IMR-90 (cell line): ENCODE data around the gene RNPEPL1.

Source experiments
- BHLHE40 ChIP-seq: fragments of 150-350 bp; IDR thresholded peaks from 2 replicates; pipeline ENCODE4 v1.6.1; 2016; ENCODE audit warnings: mild to moderate bottlenecking, low read depth, low read length
- CEBPB ChIP-seq: IDR thresholded peaks from 2 replicates; pipeline ENCODE4 v1.6.1; 2012; ENCODE audit warnings: low read depth, low read length, improper control_type of control experiment
- FOS ChIP-seq: fragments of 150-350 bp; IDR thresholded peaks from 2 replicates; pipeline ENCODE4 v1.6.1; 2016; ENCODE audit warnings: low read depth, low read length
- MAFK ChIP-seq: IDR thresholded peaks from 2 replicates; pipeline ENCODE4 v1.6.1; 2012; ENCODE audit warnings: low read depth, low read length, improper control_type of control experiment
- MXI1 ChIP-seq: IDR thresholded peaks from 2 replicates; pipeline ENCODE4 v1.6.1; 2012; ENCODE audit warnings: low read depth, mild to moderate bottlenecking, low read length, moderate library complexity, borderline replicate concordance
- NFE2L2 ChIP-seq: fragments of 150-350 bp; IDR thresholded peaks from 2 replicates; pipeline ENCODE4 v1.6.1; 2016; ENCODE audit warnings: low read depth, mild to moderate bottlenecking, low read length
- POLR2A ChIP-seq: IDR thresholded peaks from 2 replicates; pipeline ENCODE4 v1.6.1; 2012; ENCODE audit warnings: mild to moderate bottlenecking, low read depth, low read length
- RAD21 ChIP-seq: IDR thresholded peaks from 2 replicates; pipeline ENCODE4 v1.6.1; 2012; ENCODE audit warnings: low read length, improper control_type of control experiment
- RCOR1 ChIP-seq: IDR thresholded peaks from 2 replicates; pipeline ENCODE4 v1.6.1; 2012; ENCODE audit warnings: mild to moderate bottlenecking, low read length, improper control_type of control experiment; ENCODE audit not compliant: insufficient replicate concordance
- SMC3 ChIP-seq: fragments of 150-350 bp; IDR thresholded peaks from 2 replicates; pipeline ENCODE4 v1.6.1; 2016; ENCODE audit warnings: low read depth, mild to moderate bottlenecking, antibody characterized with exemption, low read length, moderate library complexity
- TF ChIP-seq, protein P1 (sequence below): conservative IDR thresholded peaks from 2 replicates; pipeline ENCODE4 v1.5.1; 2012; ENCODE audit warnings: mild to moderate bottlenecking, low read depth, low read length, improper control_type of control experiment
- TF ChIP-seq, protein P2 (sequence below): fragments of 150-350 bp; IDR thresholded peaks from 2 replicates; pipeline ENCODE4 v1.6.1; 2017; ENCODE audit warnings: mild to moderate bottlenecking, antibody characterized with exemption, low read length, low read depth
- TF ChIP-seq, protein P3 (sequence below): fragments of 150-350 bp; IDR thresholded peaks from 2 replicates; pipeline ENCODE4 v1.6.1; 2016; ENCODE audit warnings: low read depth, mild to moderate bottlenecking, low read length, moderate library complexity, borderline replicate concordance

DNA sequence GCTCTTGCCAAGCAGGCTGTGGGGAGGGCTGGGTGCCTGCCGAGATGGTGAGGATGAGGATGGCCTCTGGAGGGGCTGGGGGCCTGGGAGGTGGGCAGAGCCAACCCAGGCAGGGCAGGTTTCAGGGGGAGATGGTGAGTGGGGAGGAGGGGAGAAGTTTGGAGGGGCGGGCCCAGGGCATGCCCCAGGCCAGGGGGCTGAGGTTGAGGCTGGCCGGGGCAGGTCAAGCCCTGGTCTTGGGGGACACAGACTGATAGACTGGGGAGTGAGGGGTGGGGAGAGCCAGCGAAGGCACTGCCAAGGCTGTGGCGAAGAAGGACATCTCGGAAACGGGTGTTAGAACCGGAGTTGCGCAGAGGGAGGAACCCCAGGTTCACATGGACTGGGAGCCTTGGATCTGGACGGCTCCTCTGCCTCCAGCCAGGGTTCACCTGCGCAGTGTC lies 30.9 kb downstream of the RNPEPL1 start:
- TF ChIP-seq, protein P1, sequence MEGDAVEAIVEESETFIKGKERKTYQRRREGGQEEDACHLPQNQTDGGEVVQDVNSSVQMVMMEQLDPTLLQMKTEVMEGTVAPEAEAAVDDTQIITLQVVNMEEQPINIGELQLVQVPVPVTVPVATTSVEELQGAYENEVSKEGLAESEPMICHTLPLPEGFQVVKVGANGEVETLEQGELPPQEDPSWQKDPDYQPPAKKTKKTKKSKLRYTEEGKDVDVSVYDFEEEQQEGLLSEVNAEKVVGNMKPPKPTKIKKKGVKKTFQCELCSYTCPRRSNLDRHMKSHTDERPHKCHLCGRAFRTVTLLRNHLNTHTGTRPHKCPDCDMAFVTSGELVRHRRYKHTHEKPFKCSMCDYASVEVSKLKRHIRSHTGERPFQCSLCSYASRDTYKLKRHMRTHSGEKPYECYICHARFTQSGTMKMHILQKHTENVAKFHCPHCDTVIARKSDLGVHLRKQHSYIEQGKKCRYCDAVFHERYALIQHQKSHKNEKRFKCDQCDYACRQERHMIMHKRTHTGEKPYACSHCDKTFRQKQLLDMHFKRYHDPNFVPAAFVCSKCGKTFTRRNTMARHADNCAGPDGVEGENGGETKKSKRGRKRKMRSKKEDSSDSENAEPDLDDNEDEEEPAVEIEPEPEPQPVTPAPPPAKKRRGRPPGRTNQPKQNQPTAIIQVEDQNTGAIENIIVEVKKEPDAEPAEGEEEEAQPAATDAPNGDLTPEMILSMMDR = no peak
- TF ChIP-seq FOS (no peak), MXI1 (no peak), SMC3 (no peak), POLR2A (no peak), RAD21 (no peak), MAFK (no peak), BHLHE40 (no peak), CEBPB (no peak), NFE2L2 (no peak), RCOR1 (no peak)
- TF ChIP-seq, protein P2, sequence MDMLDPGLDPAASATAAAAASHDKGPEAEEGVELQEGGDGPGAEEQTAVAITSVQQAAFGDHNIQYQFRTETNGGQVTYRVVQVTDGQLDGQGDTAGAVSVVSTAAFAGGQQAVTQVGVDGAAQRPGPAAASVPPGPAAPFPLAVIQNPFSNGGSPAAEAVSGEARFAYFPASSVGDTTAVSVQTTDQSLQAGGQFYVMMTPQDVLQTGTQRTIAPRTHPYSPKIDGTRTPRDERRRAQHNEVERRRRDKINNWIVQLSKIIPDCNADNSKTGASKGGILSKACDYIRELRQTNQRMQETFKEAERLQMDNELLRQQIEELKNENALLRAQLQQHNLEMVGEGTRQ = no peak
- TF ChIP-seq, protein P3, sequence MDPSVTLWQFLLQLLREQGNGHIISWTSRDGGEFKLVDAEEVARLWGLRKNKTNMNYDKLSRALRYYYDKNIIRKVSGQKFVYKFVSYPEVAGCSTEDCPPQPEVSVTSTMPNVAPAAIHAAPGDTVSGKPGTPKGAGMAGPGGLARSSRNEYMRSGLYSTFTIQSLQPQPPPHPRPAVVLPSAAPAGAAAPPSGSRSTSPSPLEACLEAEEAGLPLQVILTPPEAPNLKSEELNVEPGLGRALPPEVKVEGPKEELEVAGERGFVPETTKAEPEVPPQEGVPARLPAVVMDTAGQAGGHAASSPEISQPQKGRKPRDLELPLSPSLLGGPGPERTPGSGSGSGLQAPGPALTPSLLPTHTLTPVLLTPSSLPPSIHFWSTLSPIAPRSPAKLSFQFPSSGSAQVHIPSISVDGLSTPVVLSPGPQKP = no peak
